SHP77 (cell line): ENCODE measurements around the gene SCGB3A1.

Source experiments
- DNase-seq, 2 experiments: peaks; one replicate each; lab custom pipeline; 2025; lab: John Stamatoyannopoulos, UW

Gene SCGB3A1

DNA sequence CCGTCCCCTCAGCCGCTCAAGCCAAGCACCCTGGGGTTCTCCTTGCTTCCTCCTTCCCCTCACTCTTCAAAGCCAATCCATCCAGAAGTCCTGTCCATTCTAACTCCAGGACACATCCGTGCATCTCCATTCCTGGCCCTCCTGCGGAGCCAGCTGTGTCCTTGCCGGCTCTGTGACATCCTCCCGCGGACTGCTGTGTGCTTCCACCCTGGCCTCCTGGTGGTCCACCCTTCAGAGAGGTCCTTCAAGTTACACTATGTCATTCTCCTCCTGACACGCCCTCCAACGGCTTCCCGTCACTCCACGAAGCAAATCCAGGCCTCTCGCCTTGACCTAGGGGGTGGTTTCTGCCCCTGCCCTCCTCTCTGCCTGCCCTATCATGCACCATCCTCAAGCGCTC is 13.0 kb upstream of the SCGB3A1 start:
- DNase-seq = no peak

GRCh38 chr5:180603076-180603594 is 11.8 kb upstream of the SCGB3A1 start:
- no peak for DNase-seq

DNA sequence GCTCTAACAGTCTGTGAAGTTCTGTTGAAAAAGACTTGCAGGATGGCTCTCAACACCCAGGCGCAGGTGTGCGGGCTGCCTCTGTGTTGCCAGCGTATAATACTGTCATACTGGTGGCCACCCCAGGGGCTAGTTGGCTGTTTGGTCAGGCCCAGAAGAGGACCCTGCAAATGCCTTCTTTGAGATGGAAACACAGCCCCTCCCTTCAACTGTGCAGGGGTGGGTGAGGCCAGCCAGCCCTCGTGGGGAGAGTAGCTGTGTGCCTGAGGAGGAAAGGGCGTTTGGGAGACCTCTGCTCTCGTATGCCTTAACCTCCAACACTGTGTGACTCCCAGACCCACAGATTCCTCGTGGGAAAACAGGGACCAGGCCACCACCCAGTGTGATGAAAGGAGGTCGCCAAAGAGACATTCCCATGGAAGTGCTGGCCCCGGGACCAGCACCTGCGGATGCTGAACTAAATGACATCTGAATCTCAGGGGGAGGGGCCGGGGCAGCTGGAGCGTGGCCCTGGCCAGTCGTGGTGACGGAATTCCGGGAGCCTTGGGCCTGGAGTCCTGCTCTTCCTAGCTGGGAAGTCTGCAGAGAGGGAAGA is 11.3 kb upstream of the SCGB3A1 start:
- DNase-seq = no peak

DNA sequence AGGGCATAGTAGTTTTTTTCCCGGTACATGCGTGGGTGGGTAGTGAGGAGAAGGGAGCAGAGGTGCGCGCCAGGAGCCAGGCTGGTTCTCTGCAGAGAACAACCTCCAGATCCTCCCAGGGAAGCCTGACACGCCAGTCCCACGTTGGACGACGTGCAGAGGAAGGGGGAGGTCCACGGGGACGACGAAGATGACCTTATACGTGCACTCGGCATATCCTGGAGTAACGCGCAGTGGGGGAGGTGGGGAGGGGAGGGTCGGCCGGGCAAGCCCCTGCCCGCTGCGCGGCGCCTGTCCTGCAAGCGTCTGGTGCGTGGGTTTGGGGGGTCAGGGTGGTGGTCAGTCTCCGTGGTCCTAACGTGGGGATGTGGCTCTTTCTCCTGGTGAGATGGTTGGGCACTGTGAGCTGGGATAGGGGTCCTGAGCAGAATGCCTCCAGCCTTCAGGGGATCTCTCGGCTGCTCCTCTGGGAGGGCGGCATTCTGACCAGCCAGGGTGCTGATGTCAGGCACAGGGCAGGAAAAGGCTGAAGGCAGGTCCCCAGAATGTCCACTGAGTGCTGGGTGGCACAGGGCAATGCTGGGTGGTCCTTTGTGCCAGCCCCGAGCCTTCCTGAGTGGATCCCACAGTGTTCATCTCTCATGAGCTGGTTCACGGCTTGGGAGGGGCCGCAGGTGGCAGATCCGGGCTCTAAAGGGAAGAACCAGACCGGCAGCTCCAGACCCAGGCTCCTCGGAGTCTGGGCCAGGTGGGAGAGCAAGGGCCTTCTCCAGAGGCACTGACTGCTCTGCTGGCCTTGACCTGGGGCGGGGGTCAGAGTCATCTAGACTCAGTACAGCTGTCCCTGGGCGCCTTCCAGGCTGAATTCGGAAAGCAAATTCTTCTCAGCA is 10.5 kb upstream of the SCGB3A1 start:
- no peak for DNase-seq

GRCh38 chr5:180600554-180601041 is 9.3 kb upstream of the SCGB3A1 start:
- no peak for DNase-seq

GRCh38 chr5:180599981-180600553 is 8.8 kb upstream of the SCGB3A1 start:
- no peak for DNase-seq

DNA sequence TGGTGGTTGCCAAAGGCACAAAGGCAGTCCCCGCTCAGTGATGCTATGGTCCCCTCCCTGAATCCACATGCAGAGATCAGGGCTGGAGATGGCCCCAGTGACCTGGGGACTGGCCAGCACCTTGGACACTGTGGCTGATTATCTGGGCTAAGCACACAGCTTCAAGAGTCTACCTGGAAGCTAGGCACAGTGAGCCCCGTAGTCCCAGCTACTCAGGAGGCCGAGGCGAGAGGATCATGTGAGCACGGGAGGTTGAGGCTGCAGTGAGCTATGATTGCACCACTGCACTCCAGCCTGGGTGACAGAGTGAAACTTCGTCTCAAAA is 8.3 kb upstream of the SCGB3A1 start:
- DNase-seq = no peak

DNA sequence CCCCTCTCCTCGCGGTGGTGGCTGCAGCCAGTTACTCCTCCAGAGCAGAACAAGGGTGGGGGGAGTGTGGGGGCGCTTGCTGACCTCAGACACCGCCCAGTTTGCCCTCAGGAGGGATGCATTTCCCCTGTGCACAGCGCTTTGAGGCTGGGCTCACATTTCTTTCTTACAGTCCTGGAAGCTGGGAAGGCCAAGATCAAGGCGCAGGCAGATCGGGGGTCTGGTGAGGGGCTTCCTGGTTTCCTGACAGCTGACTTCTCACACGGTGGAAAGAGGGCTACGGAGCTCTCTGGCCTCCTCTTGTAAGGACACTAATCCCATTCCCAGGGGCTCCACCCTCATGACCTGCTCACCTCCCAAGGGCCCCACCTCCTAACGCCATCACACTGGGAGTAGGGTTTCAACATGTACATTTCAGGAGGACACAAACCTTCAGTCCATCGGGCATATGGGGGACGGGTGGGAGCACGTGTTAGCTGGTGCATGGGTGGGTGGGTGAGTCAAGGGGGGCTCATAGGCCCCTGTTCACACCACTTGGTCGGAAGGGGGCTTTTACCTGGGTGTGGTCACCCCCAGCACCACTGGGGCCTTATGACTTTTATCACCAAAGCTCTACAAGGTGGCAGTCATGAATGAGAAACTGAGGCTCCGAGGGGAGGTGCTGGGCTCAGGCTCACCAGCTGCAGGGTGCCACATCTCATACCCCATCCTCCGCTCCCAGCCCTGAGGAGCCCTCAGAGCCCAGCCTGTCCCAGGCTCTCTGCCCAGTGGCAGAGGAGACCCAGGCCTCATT is 7.7 kb upstream of the SCGB3A1 start:
- DNase-seq = no peak

DNA sequence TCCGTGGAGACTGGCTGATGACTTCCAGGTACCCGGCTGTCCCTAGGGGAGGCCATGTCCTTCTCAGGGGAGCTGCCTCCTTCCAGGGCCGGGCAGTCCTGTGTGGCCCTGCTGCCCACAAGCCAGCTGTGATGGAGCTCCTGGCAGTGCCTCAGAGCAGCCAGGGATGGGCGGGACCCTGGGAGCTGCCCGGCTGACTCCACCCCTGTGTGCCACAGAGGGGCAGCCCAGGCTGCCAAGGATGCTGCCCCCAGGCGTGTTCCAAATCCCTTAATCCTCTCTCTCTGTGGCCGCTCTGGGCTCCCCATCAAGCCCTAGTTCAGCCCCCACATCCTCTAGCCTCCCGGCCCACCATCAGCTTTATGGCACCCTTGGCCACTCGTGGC is 7.0 kb upstream of the SCGB3A1 start:
- DNase-seq = no peak

DNA sequence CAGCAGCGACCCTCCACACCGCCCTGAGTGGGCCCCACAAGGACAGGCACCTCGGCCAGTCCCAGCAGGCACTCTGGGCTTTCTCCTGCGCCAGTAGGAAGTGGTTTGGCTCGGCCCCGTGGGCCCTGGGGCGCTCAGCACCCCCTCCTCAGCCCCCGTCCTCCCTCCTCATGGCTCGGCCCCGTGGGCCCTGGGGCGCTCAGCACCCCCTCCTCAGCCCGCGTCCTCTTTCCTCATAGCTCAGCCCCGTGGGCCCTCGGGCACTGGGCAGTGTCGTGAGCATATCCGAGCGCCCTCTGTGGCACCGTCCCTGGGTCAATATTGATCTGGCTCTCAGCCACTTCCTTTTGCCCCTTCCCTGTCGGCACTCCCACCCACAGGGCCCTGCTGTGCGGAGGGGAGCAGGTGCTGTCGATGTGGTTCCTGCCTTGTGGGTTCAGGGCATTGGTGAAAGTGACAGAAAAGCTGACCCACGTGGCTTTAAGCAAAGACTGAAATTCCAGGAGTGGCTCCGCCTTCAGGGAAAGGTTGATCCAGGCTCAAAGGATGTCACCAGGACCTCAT is 5.5 kb upstream of the SCGB3A1 start:
- peak; percentile 24 to 33 for DNase-seq

GRCh38 chr5:180596115-180596667 is 4.9 kb upstream of the SCGB3A1 start:
- no peak for DNase-seq

DNA sequence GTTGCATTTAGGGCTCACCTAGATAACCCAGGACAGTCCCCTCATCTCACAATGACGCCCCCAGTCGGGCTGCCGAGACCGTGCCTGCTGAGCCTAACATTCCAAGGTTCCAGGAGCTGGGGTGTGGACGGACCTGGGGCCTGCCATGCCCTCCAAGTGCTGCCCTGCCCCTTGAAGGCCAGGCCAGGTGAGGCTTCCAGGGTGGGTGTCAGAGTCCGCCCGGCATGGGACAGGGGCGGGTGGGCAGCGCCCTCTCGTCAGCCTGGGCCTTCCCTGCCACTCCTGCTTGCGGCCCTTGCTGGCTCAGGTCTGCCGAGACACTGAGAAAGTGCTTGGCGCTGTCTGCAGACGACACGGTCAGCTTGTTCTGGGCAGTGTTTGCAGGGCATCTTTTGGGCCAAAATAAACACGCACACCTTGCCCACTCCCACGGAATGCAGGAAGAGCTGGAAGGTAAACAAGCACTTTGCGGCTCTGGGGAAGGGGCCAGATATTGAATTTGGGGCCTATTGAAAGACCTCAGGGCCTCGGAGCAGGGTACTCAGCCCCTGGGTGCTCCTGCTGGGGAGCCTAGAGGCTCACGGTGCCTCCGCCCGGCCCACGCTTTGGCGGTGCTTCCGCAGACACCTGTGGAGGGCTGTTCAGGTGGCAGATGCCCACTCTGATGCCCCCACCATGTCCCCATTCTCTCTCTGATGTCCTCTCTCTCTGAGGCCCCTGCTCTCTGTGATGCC is 4.2 kb upstream of the SCGB3A1 start:
- DNase-seq = no peak

DNA sequence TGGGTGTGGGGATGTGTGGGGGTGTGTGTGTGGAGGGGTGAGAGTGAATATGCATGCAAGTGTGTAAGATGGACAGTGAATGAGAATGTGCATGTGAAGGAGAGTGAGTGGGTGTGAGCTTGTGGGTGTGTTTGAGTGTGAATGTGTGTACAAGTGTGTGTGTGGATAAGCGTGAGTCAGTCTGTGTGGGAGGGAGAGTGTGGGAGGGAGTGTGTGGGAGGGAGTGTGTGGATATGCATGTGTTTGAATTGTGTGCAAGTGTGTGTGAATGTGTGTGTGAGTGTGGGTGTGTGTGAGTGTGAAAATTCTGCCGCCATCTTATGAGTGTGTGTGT is 3.7 kb upstream of the SCGB3A1 start:
- DNase-seq = no peak

- no peak for DNase-seq
Observed at GRCh38 chr5:180594311-180595045, 3.2 kb upstream of the SCGB3A1 start.

- DNase-seq = no peak
Observed at GRCh38 chr5:180593446-180594206, 2.3 kb upstream of the SCGB3A1 start.

DNA sequence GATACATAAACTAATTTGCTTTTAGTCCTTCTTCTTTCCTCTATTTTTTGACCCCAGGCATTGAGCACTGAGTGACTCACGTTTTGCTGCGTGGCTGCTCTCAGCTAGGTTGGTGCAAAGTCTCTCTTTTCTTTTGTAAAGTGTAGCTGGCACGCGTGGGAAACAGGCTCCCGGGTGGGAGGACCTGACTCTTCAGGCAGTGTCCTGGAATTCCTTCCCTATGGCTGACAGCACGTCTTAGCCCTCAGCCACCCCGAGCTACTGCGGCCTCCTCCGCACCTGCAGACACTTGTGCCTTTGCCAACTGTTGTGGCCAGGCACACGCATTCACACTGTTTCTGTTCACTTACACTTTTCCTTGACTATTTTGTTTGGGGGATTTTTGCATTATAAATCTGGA is 877 bp upstream of the SCGB3A1 start:
- DNase-seq = no peak

DNA sequence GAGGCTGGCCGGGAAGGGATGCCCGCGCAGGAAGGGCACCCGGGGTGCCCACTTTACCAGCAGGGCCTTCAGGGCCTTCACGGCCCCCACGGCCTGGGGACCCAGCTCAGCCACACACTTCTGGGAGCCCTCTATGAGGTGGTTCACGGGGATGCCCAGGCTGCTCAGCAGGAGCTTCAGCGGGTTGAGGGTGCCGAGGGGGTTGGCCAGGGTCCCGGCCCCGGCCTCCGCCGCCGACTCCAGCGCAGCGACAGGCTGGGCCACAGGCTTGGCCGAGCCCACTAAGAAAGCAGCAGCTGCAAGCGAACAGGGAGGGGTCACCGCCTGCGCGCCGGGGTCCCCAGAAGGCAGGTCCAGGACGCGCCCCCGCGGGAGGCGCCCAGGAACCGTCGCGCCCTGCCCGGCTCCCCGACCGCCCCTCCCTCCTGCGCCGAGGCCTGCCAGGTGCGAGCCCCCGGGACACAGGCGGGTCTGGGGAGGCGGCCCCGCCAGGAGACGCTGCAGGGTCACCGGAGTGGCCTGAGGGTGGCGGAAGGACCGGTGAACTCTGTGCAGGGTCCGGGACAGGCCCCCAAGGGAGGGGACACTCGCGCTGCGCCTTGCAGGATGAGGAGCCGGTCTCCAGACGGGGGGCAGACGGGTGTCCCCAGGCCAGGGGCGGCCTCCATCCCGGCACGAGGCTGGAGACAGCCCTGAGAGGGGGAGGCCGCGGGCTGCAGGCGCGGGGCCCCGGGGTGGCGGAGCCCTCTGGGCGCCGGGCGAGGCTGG is 572 bp downstream of the SCGB3A1 start:
- DNase-seq = no peak

DNA sequence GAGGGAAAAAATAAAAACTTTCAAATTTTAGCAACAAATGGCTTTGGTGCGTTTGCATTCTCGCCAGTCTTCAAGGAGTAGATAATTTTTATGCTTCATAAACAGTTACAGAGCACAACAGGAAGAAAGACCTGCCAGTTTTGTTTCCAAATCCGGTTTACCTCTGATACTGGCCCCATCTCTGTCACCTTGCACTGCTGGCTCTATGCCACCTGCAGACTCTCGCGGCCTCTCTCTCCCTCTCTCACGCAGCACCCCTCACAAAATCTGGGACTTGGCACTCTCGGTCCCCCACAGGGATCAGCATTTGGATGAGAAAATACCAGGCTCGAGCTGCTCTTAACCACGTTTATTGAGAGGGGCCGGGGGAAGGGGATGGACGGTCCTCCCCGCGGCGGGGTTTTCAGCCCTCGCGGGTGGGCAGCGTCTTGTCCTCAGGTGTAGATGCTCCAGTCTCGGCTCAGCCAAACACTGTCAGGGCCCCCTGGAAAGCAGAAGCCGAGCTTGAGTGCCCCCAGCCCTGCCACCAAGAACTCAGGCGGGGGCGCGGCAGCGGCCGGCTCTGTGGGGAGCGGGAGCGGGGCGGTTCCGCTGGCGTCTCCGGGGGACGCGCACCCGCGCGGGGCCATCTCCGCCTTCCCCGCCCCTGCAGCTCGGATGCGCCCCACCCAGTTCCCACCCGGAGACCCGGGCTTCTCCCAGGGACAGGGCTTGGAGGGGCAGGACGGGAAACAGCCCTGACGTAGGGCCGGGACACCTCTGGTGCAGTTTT is 1.3 kb downstream of the SCGB3A1 start:
- DNase-seq = no peak
